Ureter (tissue), 1 donor: ENCODE data around the gene SHC2. TPM values are rescaled to one million over a fixed set of nuclear protein-coding genes. Genes with fewer than 3 reads are reported as not detected.
A peak's percentile ranks its signal among the peaks of the same experiment; 100 is the strongest.
"Not testable (repeated sequence)": the region's sequence is repeated elsewhere in the genome, so short reads cannot be mapped to it uniquely, and the experiment has no call there.

Experiments used
- DNase-seq: peaks from one replicate; pipeline ENCODE4 v3.0.0-alpha.2; 2020; ENCODE audit warnings: low spot score
- total RNA-seq: library from RNA; stranded (reverse); gene quantifications from one replicate; pipeline ENCODE4 v1.2.4, GENCODE V29; 2023
- donor health status: DM: yes; HTN: yes; CAD: no.

Gene SHC2
- total RNA-seq, 1 donor from 2014 or later: 27.6 TPM

DNA sequence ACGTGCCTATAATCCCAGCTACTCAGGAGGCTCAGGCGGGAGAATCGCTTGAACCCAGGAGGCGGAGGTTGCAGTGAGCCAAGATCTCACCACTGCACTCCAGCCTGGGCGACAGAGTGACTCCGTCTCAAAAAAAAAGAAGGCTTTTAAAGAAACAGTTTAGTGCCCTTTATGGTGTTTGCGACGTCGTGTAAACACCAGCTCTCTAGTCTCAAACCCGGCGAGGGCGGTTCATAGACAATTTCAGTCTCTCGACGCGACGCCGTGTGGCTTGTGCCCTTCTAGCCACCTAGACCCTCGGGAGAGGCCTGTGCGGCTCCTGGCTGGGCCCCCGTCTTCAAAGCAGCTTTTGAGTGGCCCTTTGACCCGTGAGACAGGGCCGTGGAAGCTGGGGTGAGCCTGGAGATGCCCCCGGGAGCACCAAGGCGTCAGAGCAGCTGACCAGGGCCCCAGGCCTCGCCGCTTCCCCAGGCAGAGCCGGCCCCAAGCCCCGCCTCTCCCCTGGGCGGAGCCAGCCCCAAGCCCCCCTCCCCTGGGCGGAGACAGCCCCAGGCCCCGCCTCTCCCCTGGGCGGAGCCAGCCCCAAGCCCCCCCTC lies 30.4 kb upstream of the SHC2 start:
- no peak for DNase-seq

DNA sequence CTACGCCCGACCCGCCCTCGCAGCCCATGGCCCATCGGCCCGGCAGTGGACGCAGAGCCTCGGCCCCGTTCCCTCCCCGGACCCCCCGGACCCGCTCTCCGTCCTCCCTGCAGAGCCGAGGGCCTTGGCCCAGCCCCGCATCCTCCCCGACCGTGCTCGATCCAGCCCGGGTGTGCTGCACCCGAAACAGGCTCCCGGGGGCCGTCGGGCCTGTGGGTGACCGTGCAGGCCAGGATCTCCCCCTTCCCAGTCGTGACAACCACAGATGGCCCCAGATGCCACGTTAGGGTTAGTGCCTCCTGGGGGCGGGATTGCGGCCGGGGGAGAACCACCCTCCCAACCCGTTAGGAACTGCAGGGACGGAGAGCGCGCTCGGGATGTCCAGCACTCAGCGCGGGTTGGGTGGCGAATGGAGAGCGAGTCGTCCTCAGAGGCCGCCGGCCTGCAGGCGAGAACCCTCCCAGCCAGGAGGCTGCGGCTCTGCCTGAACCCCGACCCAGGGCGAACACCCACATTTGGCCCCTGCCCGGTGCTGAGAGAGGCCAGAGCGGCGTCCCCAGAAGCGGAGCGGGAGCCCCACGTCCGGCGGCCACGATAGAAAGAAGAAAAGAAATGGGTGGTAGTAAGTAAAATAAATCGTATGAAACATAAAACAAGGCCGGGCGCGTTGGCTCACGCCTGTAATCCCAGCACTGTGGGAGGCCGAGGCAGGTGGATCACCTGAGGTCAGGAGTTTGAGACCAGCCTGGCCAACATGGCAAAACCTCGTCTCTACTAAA lies 28.8 kb upstream of the SHC2 start:
- DNase-seq: peak; percentile 64

DNA sequence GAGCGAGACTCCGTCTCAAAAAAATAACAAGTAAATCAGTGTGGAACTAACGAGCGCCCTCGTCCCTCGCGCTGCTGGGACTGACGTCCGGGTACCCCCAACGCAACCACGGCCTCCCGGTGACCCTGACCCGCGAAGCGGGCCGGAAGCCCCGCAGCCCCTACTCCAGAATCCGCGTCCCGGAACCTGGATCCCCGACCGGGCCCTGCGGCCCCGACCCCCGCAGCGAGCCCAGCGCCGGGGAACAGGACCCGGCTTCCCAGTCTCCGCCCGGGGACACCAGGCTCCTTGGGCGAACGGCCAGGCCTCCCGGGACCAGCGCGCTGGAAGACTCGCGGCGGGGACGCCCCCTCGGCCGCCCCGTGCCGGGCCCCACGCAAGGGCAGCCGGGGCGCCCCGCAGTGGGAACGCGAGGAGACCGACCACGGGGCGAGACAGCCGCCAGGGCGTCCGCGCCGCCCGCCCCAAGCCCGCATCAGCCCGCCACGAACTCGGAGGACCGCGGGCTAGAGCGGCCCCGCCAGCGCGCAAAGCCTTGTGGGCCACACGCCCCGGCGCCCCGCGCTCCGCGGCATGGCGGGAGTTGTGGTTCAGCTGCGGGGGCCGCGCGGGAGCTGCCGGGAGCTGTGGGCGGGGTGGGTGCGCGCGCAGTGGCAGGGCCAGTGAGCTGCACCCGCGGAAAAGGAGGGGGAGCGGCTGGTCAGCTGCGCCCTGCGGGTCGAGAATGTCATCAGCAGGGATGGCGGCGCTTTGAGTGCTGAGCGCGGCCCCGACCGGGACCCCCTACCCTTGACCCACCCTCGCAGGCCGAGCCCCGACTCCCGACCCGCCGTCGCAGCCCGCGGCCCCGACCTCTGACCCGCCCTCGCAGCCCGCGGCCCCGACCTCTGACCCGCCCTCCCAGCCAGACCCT lies 27.9 kb upstream of the SHC2 start:
- DNase-seq: peak; percentile 96

DNA sequence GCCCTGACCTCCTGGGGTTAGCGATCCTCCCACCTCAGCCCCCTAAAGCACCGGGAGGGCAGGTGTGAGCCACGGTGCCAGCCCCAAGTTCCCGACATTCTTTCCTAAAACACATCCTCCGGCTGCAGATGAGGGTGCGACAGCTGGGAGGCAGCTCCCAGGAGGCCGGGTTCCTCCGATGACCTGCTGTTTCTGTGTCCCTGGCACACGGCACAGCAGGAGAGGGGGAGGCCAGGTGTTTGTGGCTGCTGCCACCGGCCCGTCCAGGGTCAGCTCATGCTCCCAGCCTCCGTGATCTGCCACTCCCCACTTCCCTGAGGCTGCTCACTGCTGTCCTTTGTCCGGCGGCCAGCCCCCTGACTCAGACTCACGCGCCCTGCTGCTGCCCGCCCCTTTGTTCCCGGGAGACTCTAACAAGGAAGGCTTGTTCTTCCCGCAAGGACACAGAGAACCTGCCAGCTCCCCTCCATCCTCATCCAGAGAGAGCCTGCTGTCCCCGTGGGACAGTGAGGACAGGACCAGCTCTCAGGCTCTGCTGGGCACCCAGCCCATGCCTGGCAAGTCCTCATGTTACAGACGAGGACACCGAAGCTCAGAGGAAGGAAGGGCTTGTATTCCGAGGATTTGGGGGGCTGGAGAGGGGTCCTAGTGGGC lies 24.9 kb upstream of the SHC2 start:
- no peak for DNase-seq

DNA sequence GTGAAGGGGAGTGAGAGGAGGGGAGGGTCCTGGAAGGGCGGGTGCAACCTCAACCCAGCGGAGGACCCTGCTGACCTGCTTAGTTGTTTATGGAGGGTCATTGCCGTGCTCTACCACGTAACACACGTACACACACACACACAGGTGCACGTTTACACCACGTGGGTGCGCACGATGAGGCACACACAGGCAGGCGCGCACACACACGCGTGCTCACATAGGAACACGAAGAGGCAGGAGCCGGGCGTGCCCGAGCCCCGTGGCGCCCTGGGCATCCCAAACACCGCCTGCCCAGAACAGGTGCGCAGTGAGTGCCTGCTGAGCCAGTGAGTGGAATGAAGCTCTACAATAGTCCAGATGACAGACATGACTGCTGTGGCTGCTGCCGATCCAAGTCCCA lies 24.2 kb upstream of the SHC2 start:
- no peak for DNase-seq

DNA sequence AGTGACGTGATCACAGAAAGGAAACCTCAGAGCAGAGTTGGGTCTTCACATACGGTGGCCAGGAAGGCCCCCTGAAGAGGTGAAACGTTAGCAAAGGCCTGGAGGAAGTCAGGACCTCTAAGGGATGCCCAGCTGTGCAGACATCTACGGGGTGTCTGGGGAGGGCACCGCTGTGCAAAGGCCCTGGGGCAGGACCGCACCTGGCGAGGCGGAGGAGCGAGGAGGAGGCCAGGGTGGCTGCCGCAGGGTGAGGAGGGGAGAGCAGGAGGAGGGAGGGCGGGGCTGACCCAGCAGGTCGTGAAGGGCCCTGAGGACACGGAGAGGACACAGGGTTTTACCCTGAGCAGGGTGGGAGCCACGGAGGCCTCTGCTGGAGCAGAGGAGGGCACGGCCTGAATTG lies 23.7 kb upstream of the SHC2 start:
- no peak for DNase-seq

DNA sequence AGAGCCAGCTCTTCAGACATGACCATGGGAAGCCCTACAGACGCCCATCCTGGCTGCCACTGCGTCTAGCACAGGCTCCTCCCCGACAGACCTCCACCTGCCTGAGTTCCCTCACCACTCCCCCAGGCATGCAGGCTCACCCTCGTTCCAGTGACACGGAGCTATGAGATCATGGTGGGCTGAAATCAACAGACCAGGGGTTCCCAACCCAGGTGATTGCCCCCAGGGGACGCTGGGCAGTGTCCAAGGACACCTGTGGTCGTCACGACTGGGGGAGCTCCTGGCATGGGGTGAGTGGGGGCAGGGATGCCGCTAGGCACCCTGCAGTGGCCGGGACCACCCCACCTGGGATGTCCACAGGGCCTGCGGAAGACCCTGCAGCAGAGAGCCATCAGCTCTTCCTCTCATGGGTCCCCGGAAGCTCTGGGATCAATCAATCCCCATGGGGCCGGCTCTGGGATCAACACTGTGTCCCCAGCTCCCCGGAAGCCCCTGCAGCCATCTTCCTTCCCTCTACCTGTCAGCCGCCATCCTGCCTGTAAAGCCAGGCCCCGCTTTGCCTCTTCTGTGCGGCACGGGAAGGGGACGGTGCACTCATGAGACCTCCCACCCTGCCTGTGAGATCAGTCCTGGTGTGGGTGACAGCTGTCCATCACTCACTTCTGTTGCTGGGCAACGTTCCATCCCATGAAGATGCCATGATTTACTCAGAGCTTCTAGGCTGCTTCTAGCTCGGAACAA lies 22.7 kb upstream of the SHC2 start:
- DNase-seq: no peak

DNA sequence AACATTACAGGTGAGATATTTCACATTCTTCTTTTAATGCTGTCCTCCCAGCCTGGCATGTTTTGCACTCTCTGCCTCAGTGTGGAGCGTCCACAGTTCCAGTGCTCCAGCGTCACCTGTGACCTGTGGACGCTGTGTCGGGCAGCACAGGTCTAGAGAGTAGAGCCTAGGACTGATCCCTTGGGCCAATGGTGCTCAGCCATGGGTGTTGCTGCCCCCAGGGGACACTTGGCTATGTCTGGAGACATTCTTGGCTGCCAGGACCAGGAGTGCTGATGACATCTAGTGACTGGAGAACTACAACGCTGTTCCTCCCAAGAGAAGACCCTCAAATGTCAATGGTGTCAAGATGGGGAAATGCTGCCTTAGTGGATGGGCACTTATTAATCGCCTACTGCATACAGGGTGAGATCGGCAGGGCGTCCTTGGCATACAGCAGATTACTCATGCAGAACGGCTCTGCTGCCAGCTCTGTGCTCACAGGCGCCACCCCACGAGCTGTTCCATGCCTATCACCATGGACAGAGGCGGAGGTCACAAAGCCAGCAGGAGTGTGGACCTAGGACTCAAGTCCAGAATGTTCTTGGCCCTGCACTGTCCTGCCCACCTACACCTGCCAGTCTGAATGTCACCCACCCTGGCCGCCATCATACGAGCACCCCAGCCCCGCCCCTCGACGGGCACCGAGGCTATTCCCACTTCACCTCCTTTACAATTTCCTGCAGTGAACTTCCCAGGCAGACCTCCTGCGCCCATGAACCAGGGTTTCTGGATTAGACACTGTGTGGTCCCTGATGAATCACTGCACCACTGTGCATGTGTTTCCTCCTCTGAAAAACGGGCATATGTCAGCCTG lies 21.6 kb upstream of the SHC2 start:
- no peak for DNase-seq

DNA sequence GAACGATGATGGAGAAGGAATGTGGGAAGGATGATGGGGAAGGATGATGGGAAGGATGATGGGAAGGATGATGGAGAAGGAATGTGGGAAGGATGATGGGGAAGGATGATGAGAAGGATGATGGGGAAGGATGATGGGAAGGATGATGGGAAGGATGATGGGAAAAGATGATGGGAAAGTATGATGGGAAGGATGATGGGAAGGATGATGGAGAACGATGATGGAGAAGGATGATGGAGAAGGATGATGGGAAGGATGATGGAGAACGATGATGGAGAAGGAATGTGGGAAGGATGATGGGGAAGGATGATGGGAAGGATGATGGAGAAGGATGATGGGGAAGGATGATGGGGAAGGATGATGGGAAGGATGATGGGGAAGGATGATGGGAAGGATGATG lies 20.3 kb upstream of the SHC2 start:
- DNase-seq: not testable (repeated sequence)

DNA sequence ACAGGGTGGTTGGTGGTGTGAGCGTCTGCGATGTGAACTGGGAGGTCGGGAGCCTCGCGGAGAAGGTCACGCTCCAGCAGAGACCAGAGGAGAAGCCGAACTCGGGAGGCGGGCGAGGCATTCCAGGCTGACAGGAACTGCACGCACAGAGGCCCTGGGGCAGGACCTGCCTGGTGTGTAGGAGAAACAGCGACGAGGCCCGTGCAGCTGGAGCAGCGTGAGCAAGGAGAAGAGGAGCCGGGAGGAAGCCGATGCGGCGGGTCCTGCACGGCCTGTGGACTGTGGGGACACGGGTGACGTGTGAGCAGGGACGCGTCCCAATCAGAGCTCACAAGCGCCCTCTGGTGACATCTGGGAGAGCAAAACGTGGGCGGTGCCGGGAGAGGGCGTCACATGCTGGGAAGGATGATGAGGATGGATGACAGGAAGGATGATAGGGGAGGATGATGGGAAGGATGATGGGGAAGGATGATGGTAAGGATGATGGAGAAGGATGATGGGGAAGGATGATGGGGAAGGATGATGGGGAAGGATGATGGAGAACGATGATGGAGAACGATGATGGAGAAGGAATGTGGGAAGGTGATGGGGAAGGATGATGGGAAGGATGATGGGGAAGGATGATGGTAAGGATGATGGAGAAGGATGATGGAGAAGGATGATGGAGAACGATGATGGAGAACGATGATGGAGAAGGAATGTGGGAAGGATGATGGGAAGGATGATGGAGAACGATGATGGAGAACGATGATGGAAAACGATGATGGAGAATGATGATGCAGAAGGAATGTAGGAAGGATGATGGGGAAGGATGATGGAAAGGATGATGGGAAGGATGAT lies 19.4 kb upstream of the SHC2 start:
- peak; percentile 83 for DNase-seq

DNA sequence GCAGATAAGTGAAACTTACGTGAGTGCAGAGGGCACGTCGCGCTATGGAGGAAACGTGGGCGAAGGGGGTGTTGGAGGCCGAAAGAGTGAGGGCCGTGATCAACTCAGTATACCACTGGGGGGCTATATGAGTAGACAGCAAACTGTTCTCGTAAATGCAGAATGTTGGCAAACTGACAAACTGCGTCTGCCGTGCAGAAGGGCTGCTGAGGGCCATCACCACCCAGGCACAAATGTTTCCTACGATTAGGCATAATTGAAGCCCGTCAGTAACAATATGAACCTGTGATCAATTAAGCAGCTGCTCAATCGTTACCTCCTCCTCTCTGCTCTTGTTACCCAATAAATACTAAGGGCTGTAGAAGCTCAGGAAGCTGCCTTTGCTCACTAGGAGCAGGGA lies 18.1 kb upstream of the SHC2 start:
- DNase-seq: no peak

DNA sequence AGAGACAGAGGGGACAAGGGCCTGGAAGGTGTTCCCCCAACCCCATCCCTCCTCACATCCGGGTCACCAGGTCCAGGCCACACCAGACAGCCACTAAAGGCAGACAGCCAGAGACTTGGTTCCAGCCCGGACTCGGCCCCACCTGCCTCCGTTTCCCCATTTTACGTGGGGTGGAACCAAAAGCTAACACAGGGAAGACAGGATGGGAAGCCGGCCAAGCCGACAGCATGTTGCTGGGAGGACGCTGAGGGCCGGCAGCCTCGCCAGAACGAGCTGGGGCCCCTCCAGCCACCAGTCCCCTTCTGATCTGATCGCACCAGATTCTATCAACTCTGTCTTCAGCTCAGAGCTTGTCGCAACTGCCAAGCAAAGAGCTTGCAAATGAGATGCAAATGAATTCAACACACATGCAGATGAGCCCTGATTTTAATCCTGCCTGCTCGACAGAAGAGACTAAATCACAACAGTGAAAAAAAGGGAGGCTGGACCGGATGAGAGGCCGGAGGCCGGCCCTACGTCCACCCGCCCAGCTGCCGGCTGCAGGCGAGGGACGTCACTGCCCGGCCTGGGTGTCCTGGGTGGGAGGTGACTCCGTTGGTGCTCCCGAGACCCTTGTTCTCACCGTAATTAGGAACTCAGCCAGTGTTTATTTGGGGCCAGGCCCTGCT lies 17.5 kb upstream of the SHC2 start:
- no peak for DNase-seq

DNA sequence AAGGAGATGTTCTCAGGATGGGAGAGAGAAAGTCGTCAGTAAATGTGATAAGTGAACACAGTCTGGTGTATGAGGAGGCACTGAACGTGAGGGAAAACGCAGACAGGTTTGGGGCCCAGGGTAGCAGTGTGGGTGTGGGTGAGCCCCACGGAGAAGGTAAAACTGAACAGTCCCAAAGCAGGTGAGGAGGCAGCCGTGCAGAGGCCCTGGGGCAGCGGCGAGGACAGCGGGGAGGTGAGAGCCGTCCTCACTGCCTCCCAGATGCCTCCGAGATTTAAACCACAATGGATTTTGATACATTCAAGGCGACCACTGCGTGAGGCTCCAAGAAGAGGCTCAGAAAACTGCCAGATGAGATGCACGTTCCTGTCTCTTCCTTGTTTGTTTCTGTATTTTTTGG lies 14.5 kb upstream of the SHC2 start:
- no peak for DNase-seq

DNA sequence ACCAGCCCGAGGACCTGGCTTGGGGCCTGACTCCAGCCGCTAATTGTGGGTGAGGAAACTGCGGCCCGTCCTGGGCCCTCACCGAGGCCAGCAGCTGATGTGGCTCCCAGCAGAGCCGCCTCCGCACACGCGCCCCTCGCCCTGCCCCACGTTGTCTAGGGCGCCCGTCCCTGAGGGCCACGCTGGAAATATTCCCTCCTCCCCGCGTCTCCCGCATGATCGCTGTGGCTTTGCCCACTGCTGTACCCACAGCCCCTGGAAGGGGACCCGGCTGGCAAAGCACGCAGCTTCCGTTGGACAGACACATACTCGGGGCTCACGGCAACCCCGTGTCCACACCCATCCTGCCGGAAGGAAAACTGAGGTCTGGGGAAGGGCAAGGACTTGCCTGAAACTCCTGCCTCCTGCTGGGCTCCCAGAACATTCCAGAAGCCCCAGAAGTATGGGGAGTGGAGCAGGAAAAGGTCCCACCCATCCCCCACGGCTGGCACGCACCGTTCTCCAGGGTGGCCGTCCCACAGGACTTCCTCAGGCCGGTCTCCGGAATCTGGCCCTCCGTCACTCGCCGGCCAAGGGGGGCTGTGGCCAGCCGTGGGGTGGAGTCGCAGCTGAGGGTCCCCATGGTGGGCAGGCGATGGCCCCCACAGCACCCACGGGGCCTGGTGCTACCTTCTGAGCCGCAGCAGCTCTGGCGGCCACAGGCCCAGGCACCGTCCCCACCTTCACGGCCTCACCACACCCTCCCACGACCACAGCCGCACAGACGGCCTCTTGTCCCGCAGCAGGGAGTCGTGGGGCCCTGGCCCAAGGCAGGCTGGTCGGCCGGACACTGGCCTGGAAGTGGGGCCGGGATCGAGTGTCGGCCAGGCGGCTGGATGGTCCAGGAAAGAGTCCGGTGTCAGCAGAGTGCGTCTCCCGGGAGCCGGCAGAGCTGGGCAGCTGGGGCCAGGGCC lies 13.6 kb upstream of the SHC2 start:
- DNase-seq: no peak

DNA sequence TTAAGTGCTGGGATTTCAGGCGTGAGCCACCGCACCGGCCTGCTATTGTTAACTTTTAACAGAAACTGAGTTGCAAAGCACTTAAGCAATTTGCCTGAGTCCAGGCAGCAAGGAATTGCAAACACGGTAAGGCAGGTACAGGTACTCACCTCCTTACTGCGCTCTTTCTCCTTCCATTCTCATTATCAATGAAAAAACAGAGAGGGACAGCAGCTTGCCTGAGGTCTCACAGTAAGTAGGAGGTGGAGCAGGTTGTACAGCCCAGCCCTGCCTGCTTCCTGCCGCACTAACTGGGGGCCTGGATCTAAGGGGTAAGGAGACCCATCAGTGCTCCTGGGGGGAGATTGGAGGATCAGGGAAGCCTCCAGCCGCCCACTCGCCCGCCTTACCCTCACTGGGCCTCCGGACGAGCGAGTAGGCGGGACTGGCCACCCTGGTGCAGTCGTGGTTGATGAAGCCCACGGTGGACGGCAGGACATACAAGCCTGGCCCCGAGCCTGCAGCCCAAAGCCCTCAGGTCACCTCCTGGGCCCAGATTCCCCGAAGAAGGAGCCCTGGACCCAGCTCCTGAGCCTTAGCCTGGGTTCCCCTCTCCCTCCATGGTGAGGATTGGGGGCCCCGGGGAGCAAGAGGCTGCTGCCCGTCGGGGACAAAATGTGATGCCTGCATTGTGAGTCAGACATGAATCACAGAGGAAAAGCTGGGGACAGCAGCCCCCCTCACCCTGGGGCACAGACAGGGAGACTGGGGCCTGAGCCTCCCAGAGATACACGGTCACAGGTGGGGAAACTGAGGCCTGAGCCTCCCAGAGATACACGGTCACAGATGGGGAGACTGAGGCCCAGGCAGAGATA lies 11.4 kb upstream of the SHC2 start:
- no peak for DNase-seq

DNA sequence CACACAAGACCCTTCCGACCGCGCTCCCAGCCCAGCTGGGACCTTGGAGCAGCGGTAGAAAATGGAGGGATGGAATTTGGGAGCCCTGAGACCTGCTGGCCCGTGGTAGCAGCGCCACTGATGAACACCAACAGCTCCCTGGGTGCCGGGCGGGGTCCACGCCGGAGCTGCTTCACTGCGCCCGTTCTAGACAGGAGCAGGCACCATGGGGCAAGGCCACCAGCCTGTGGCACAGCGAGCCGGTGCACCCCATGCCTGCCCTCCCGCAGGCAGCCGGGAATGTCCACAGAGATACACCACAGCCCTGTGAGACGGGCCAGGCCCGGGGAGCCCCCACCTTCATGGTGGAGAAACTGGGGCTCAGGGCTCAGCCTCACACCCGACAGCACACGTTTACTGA lies 9.9 kb upstream of the SHC2 start:
- DNase-seq: no peak

DNA sequence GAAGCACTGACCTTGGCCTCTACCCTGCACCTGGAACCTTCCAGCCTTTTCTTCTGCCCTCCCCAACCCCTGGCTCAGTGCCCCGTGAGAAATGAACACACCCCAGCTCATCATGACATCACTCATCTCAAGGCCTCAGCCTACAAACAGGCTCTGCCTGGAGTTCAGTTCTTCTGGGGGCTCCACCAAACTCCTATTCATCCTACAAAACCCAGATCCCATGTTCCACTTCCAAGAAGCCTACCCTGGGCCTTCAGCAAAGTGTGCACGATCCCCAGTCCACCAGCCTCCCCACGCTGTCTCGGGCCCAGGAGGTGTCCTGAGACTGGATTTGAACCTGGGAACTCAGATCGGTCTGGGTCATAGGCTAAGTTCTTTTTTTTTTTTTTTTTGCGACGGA lies 9.0 kb upstream of the SHC2 start:
- no peak for DNase-seq
